Prostate gland (tissue), 2 donors: ENCODE measurements around the gene REEP6. TPM values are rescaled to one million over a fixed set of nuclear protein-coding genes. Genes with fewer than 3 reads are reported as not detected.
A peak's percentile ranks its signal among the peaks of the same experiment; 100 is the strongest.

ENCODE experiments used
- DNase-seq: peaks from one replicate; pipeline ENCODE4 v3.0.0-alpha.2; 2019; ENCODE audit warnings: low spot score
- H3K27ac ChIP-seq, 2 donors: fragments of 200-600 bp; sonication (generic); 2 replicates each; pipeline ENCODE4 v1.5.1; 2017 to 2019
- H3K27me3 ChIP-seq: fragments of 200-600 bp; sonication (generic); replicated peaks from 2 replicates; pipeline ENCODE4 v1.5.1; 2019; ENCODE audit not compliant: insufficient read depth
- H3K36me3 ChIP-seq, 2 donors: fragments of 200-600 bp; sonication (generic); 1 replicate in 1 of 2; 2 replicates in 1 of 2; pipeline versions ENCODE4 v1.5.1 to v1.8.1; 2017 to 2019
- H3K4me1 ChIP-seq: fragments of 200-600 bp; sonication (generic); replicated peaks from 2 replicates; pipeline ENCODE4 v1.5.1; 2019
- H3K4me3 ChIP-seq, 2 donors: fragments of 200-600 bp; sonication (generic); 2 replicates each; pipeline ENCODE4 v1.5.1; 2017 to 2019
- H3K9me3 ChIP-seq: fragments of 200-600 bp; sonication (generic); 2 replicates; pipeline ENCODE4 v1.5.1; 2017
- CTCF ChIP-seq, 4 experiments: fragments of 200-600 bp in 2 of 4; fragments of 450-650 bp in 2 of 4; sonication (generic) in 2 of 4; IDR thresholded peaks; 1 replicate in 3 of 4; 2 replicates in 1 of 4; pipeline ENCODE4 v1.5.1; 2016 to 2019; ENCODE audit warnings: antibody characterized with exemption in 4 of 4, mild to moderate bottlenecking in 2 of 4, moderate library complexity in 2 of 4
- POLR2A ChIP-seq: fragments of 450-650 bp; IDR thresholded peaks from one replicate; pipeline ENCODE4 v1.6.1; 2016; ENCODE audit warnings: antibody characterized with exemption, mild to moderate bottlenecking
- POLR2AphosphoS5 ChIP-seq: sonication (generic); formaldehyde crosslinking; IDR thresholded peaks from one replicate; pipeline ENCODE4 v1.6.1; 2017; ENCODE audit warnings: antibody characterized with exemption
- WGBS: methylation state at CpG from one replicate; pipeline ENCODE4 v1.1.5; 2018; 5-methylcytosine and 5-hydroxymethylcytosine counted together
- intact Hi-C: fragments of 100-400 bp; cut with DNase I; formaldehyde crosslinking; loops from one replicate; pipeline ENCODE4 v1.14.2; 2022
- total RNA-seq, 2 donors: library from RNA; depleted of rRNA; stranded (reverse); fragments of >200 nt; gene quantifications; one replicate each; pipeline ENCODE4 v1.1.0, GENCODE V29; 2016

REEP6 gene
- total RNA-seq, 2 donors from 2014 or later, result 61.9 to 349 TPM

GRCh38 chr19:1491849-1492170, 829 bp downstream of the REEP6 start:
- 53% methylated on average over 12 of the region's 12 CpGs for WGBS
- DNase-seq, result no peak
- H3K9me3 ChIP-seq, result no peaks in the 10 kb centered on the region
- peak overlapping the region; percentile 46 to 51 for H3K4me3 ChIP-seq
- no peaks in the 10 kb centered on the region for H3K27me3 ChIP-seq
- TF ChIP-seq CTCF (IDR thresholded peaks at IDR 0.05), result no peak
- no peak for TF ChIP-seq POLR2A
- no peak for TF ChIP-seq POLR2AphosphoS5
- intact Hi-C loops, result no loop called here
- no peaks in the 10 kb centered on the region for H3K36me3 ChIP-seq
- H3K27ac ChIP-seq, result peak overlapping the region in 1 of 2 donors; percentile 41
- H3K4me1 ChIP-seq, result no peaks in the 10 kb centered on the region

GRCh38 chr19:1492474-1493006, 1.6 kb downstream of the REEP6 start:
- no peak overlapping the region for H3K27ac ChIP-seq
- 82% methylated on average over 10 of the region's 10 CpGs for WGBS
- no peaks in the 10 kb centered on the region for H3K4me1 ChIP-seq
- no peaks in the 10 kb centered on the region for H3K9me3 ChIP-seq
- H3K36me3 ChIP-seq, result no peaks in the 10 kb centered on the region
- no peaks in the 10 kb centered on the region for H3K27me3 ChIP-seq
- no peak for DNase-seq
- no peak overlapping the region for H3K4me3 ChIP-seq
- intact Hi-C loops, result no loop called here
- TF ChIP-seq POLR2AphosphoS5, result no peak
- no peak for TF ChIP-seq CTCF (IDR thresholded peaks at IDR 0.05)
- no peak for TF ChIP-seq POLR2A

GRCh38 chr19:1494115-1494815, 3.3 kb downstream of the REEP6 start:
- 71% methylated on average over 15 of the region's 15 CpGs for WGBS
- intact Hi-C loops, result no loop called here
- TF ChIP-seq POLR2AphosphoS5 (no peak), CTCF (IDR thresholded peaks at IDR 0.05) (no peak), POLR2A (no peak)
- no peaks in the 10 kb centered on the region for H3K4me1 ChIP-seq
- H3K36me3 ChIP-seq, result no peaks in the 10 kb centered on the region
- H3K27me3 ChIP-seq, result no peaks in the 10 kb centered on the region
- no peak for DNase-seq
- H3K4me3 ChIP-seq, result no peak overlapping the region
- no peaks in the 10 kb centered on the region for H3K9me3 ChIP-seq
- H3K27ac ChIP-seq, result no peak overlapping the region

GRCh38 chr19:1495051-1495798, 4.2 kb downstream of the REEP6 start:
- no peaks in the 10 kb centered on the region for H3K36me3 ChIP-seq
- WGBS, result 88% methylated on average over 36 of the region's 37 CpGs
- no peak for TF ChIP-seq CTCF (IDR thresholded peaks at IDR 0.05)
- DNase-seq, result no peak
- no peaks in the 10 kb centered on the region for H3K27me3 ChIP-seq
- no peak overlapping the region for H3K4me3 ChIP-seq
- intact Hi-C loops, result no loop called here
- H3K4me1 ChIP-seq, result no peaks in the 10 kb centered on the region
- no peaks in the 10 kb centered on the region for H3K9me3 ChIP-seq
- no peak overlapping the region for H3K27ac ChIP-seq
